Fibroblast of pulmonary artery (primary cell): ENCODE data around the gene PRDM16.
"Not testable (repeated sequence)": the region's sequence is repeated elsewhere in the genome, so short reads cannot be mapped to it uniquely, and the experiment has no call there.

Experiments
- DNase-seq: peaks from one replicate; pipeline ENCODE4 v3.0.0-alpha.2; 2010; ENCODE audit warnings: low read depth
- H3K4me3 ChIP-seq: replicated peaks from 2 replicates; pipeline ENCODE4 v1.5.1; 2011; ENCODE audit warnings: low read depth, mild to moderate bottlenecking, control low read depth, low read length, moderate library complexity
- TF ChIP-seq, protein P1 (sequence below): IDR thresholded peaks from 2 replicates; pipeline ENCODE4 v1.5.1; 2011; ENCODE audit warnings: mild to moderate bottlenecking, control low read depth, low read length, inconsistent platforms; ENCODE audit errors: missing control alignments

The PRDM16 gene

DNA sequence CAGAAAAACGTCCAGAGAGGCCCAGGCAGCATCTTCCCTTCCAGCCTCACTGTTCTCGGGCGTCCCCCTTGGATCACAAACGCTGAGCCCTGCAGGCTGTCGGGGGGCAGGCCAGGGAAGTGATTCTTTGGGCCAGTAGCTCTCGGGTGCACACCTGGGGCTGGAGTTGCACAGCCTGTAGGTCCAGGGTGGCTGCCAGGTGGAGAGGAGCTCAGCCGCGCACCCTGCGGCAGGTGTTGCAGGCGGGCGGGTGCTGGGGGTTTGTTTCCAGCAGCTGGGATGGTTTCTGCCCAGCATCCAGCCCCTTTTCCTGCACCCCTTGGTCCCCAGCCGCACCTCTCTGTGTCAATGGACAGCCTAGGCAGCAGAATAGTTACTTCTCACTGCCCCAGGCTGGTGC, 15.7 kb downstream of the PRDM16 start:
- H3K4me3 ChIP-seq, result no peak overlapping the region
- TF ChIP-seq, protein P1, sequence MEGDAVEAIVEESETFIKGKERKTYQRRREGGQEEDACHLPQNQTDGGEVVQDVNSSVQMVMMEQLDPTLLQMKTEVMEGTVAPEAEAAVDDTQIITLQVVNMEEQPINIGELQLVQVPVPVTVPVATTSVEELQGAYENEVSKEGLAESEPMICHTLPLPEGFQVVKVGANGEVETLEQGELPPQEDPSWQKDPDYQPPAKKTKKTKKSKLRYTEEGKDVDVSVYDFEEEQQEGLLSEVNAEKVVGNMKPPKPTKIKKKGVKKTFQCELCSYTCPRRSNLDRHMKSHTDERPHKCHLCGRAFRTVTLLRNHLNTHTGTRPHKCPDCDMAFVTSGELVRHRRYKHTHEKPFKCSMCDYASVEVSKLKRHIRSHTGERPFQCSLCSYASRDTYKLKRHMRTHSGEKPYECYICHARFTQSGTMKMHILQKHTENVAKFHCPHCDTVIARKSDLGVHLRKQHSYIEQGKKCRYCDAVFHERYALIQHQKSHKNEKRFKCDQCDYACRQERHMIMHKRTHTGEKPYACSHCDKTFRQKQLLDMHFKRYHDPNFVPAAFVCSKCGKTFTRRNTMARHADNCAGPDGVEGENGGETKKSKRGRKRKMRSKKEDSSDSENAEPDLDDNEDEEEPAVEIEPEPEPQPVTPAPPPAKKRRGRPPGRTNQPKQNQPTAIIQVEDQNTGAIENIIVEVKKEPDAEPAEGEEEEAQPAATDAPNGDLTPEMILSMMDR, result no peak
- DNase-seq, result no peak

DNA sequence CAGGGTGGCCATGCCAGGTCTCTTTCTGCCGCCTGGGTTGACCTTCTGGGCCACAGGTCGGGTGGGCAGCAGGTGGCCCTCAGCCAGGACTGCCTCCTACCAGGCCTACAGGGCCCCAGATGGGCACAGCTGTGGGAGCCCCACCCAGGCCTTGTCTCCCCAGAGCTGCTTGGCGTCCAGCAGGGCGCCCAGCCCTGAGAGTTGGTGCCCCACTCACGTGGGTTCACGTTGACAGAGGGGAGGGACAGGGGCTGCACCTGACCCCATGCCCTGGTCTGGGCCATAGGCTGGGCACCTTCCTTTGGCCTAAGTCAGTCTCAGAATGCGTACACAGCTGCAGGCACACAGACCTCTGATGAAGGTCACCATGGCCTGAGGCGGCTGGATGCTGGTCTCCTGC, 16.7 kb downstream of the PRDM16 start:
- TF ChIP-seq, protein P1, result no peak
- DNase-seq, result no peak
- no peak overlapping the region for H3K4me3 ChIP-seq

DNA sequence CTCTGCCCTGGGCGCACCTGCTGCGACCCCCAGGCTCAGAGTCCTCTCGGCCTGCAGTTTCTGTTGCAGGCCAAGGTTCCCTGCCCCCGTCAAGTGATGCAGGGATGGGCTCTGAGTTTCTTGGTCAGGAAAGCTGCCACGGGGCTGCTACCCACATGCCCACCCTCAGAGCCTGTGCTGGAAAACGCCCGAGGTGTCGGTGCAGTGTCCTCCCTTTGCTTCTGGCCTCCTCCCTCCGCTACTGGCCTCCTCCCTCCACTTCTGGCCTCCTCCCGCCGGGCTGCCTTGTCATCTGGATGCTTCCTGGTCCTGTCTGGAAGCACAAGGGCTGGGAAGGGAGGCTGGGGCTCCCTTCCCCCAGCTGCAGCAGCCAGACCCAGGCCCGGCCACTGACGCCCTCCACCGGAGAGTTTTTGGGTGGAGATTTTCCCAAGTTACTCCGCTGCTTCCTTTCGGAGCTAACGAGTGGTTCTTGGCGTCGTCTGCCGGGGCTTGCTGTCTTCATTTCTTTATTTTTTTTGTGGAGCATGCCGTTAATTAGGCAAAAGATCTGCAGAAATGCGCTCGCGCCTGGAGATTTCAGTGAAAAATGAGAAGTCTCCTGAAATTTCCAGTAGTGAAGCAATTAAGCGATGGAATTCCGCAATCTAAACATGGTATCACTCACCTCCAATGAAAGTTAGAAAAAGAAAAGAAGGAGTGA, 17.4 kb downstream of the PRDM16 start:
- TF ChIP-seq, protein P1, result no peak
- H3K4me3 ChIP-seq, result no peak overlapping the region
- DNase-seq, result no peak

DNA sequence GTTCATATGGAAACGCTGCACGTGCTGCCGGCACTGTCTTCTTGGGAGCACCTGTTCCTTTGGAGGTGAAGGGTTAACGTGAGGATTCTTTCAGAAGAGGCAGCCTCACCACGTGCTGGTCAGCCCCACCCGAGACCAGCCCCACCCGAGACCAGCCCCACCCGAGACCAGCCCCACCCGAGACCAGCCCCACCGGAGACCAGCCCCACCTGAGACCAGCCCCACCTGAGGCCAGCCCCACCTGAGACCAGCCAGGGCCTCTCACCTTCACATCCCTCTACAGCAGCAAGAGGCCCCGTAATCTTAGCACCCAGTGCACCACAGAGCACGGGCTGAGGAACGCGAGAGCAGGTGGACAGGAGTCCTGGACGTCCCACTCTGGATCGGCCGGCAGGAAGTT, 18.0 kb downstream of the PRDM16 start:
- TF ChIP-seq, protein P1, result no peak
- DNase-seq, result no peak
- no peak overlapping the region for H3K4me3 ChIP-seq

DNA sequence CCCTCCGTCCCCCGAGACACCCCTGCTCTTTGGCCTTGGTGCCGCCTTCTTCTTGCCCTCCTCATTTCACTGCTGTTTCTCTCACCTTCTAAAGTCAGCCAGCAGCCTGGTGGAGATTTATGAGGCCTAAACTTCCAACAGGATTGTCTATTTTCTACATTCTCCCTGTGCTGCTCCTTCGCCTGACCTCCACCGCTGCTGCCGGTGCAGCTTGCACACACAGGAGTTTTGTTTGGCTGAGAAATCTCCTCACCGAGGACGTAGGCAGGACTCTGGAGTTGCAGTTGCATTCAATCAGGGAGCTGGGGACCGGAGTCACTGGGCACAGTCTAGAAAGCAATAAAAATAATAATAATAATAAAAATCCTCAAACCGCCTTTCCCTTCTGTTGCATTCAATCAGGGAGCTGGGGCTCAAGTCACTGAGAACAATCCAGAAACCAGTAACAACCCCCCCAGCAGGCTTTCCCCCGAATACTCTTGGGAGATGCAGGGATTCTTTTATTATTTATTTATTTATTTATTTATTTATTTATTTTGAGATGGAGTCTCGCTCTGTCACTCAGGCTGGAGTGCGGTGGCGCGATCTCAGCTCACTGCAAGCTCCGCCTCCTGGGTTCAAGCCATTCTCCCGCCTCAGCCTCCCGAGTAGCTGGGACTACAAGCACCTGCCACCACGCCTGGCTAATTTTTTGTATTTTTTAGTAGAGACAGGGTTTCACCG, 19.1 kb downstream of the PRDM16 start:
- H3K4me3 ChIP-seq, DNase-seq: not testable (repeated sequence)

DNA sequence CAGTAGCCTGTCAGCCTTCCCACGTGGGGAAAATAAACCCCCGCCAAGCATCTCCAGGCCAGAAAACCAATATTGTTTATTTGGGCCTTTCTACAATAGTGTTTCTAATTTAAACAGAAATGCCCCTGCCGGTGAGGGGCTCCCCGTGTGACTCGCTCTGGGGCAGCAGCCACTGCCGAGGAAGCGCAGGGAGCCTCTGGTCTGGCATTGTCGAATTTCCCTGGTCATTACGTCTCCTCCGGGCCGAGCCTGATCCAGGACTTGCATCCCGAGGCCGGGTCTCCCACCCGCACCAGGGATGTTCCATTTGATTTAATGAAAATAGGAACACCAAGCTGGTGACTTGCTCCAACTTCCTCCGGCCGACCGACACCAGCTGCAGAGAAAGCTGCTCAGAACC, 20.5 kb downstream of the PRDM16 start:
- H3K4me3 ChIP-seq, result no peak overlapping the region
- DNase-seq, result no peak
- TF ChIP-seq, protein P1, result no peak

DNA sequence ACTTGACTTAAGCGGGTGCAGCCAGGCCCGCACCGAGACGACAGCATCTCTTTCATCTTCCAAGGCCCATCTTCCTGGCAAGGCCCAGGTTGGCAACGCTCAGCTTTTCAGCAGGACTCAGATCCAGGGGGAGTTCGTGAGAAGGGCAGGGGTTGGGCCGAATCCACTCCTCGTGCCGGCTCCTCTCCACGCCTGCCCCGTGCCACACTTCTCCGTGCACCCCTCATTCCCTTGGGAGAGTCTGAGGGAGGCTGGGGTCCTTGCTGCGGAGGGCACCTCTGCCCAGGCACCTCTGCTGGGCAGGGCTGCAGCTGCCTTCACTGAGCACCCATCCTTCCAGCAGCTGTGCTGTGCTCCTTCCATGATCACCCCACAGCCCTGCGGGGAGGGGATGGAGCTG, 22.3 kb downstream of the PRDM16 start:
- TF ChIP-seq, protein P1, result no peak
- no peak for DNase-seq
- H3K4me3 ChIP-seq, result no peak overlapping the region
